H1 (cell line): ENCODE results near the gene GPC6. TPM values are rescaled to one million over a fixed set of nuclear protein-coding genes. Genes with fewer than 3 reads are reported as not detected.

ENCODE experiments used
- CTCF ChIA-PET: fragments of 300-600 bp; sonication (Branson Sonifier 250); formaldehyde crosslinking; loops from one replicate; lab custom pipeline; 2021; ENCODE audit not compliant: partially characterized antibody; lab: Charles Lee
- POLR2A ChIA-PET: fragments of 300-600 bp; sonication (Branson Sonifier 250); formaldehyde crosslinking; loops from one replicate; lab custom pipeline; 2021; ENCODE audit warnings: inconsistent platforms; ENCODE audit not compliant: partially characterized antibody; lab: Charles Lee
- DNase-seq, 2 experiments: peaks; one replicate each; pipeline versions ENCODE4 v3.0.0 to v3.0.0-alpha.2; 2010 to 2022; ENCODE audit warnings: low spot score in 2 of 2, low read depth in 1 of 2, mixed read lengths in 1 of 2
- FAIRE-seq: peaks from 2 replicates; lab custom pipeline; 2011; peaks lifted over from hg19 to GRCh38; lab: Jason Lieb, UNC
- H2AFZ ChIP-seq: 2 replicates; pipeline ENCODE4 v1.8.1; 2012; ENCODE audit warnings: low read length, inconsistent platforms
- H2AK5ac ChIP-seq: 2 replicates; pipeline ENCODE4 v1.6.1; 2013; ENCODE audit warnings: low read depth, low read length
- H2BK120ac ChIP-seq: replicated peaks from 2 replicates; pipeline ENCODE3; 2013; ENCODE audit warnings: low read depth, low read length, inconsistent platforms
- H2BK12ac ChIP-seq: 2 replicates; pipeline ENCODE4 v1.6.1; 2013; ENCODE audit warnings: low read depth, low read length
- H2BK15ac ChIP-seq: 2 replicates; pipeline ENCODE4 v1.6.1; 2013; ENCODE audit warnings: low read length
- H2BK20ac ChIP-seq: 2 replicates; pipeline ENCODE4 v1.6.1; 2013; ENCODE audit warnings: low read length
- H2BK5ac ChIP-seq: 2 replicates; pipeline ENCODE4 v1.6.1; 2013; ENCODE audit warnings: low read depth, low read length
- H3K14ac ChIP-seq: 2 replicates; pipeline ENCODE4 v1.6.1; 2013; ENCODE audit warnings: inconsistent platforms; ENCODE audit not compliant: insufficient read length
- H3K18ac ChIP-seq: 2 replicates; pipeline ENCODE4 v1.6.1; 2013; ENCODE audit warnings: low read length; ENCODE audit errors: extremely low read depth
- H3K23ac ChIP-seq: 2 replicates; pipeline ENCODE4 v1.6.1; 2013; ENCODE audit warnings: inconsistent platforms; ENCODE audit not compliant: insufficient read length
- H3K23me2 ChIP-seq: 2 replicates; pipeline ENCODE4 v1.6.1; 2013; ENCODE audit warnings: low read depth, low read length
- H3K27ac ChIP-seq: 2 replicates; pipeline ENCODE4 v1.6.1; 2011; ENCODE audit warnings: low read depth, low read length, inconsistent platforms
- H3K27me3 ChIP-seq, 4 experiments: replicated peaks in 1 of 4; 1 replicate in 1 of 4; 2 replicates in 3 of 4; pipeline versions ENCODE4 v1.6.1 to v1.8.1; 2011 to 2013; ENCODE audit warnings: low read length in 3 of 4, mild to moderate bottlenecking in 3 of 4, inconsistent platforms in 2 of 4, mixed read lengths in 2 of 4, moderate library complexity in 1 of 4; ENCODE audit not compliant: control insufficient read depth in 3 of 4, insufficient read depth in 3 of 4; ENCODE audit errors: extremely low read depth in 1 of 4
- H3K36me3 ChIP-seq, 4 experiments: 2 replicates each; pipeline versions ENCODE4 v1.6.1 to v1.8.1; 2011 to 2013; ENCODE audit warnings: mild to moderate bottlenecking in 4 of 4, low read length in 3 of 4, moderate library complexity in 2 of 4, control low read depth in 1 of 4, inconsistent platforms in 1 of 4; ENCODE audit not compliant: insufficient read depth in 4 of 4, control insufficient read depth in 2 of 4
- H3K4ac ChIP-seq: replicated peaks from 2 replicates; pipeline ENCODE3; 2013; ENCODE audit warnings: low read length, low read depth, mixed read lengths, inconsistent platforms; ENCODE audit not compliant: insufficient read length
- H3K4me1 ChIP-seq, 4 experiments: replicated peaks in 1 of 4; 1 replicate in 1 of 4; 2 replicates in 3 of 4; pipeline versions ENCODE4 v1.6.1 to v1.8.1; 2011 to 2013; ENCODE audit warnings: low read length in 3 of 4, inconsistent platforms in 2 of 4, mixed read lengths in 1 of 4; ENCODE audit not compliant: insufficient read depth in 4 of 4, control insufficient read depth in 3 of 4
- H3K4me2 ChIP-seq, 2 experiments: 2 replicates each; pipeline versions ENCODE4 v1.6.1 to v1.8.1; 2011 to 2013; ENCODE audit warnings: low read depth in 2 of 2, low read length in 2 of 2, control low read depth in 1 of 2, inconsistent platforms in 1 of 2, mild to moderate bottlenecking in 1 of 2; ENCODE audit not compliant: insufficient read depth in 1 of 2
- H3K4me3 ChIP-seq, 4 experiments: fragments of 200-600, 300-600 bp in 1 of 4; sonication (generic), shearing (Covaris generic), sonication (Bioruptor Twin) in 1 of 4; 2 replicates each; pipeline versions ENCODE4 v1.5.1 to v1.8.1; 2011 to 2016; ENCODE audit warnings: low read length in 4 of 4, low read depth in 3 of 4, control low read depth in 2 of 4, inconsistent platforms in 2 of 4, mild to moderate bottlenecking in 2 of 4, mixed read lengths in 1 of 4, moderate library complexity in 1 of 4; ENCODE audit not compliant: insufficient read depth in 2 of 4; ENCODE audit errors: extremely low read depth in 1 of 4
- H3K56ac ChIP-seq: replicated peaks from 2 replicates; pipeline ENCODE3; 2013; ENCODE audit warnings: low read depth, mild to moderate bottlenecking, mixed read lengths, low read length, inconsistent platforms; ENCODE audit not compliant: insufficient read length
- H3K79me1 ChIP-seq: 2 replicates; pipeline ENCODE4 v1.6.1; 2013; ENCODE audit warnings: low read depth, low read length, control low read depth
- H3K79me2 ChIP-seq, 2 experiments: 2 replicates each; pipeline versions ENCODE4 v1.6.1 to v1.8.1; 2012 to 2013; ENCODE audit warnings: low read length in 2 of 2, mild to moderate bottlenecking in 2 of 2, inconsistent platforms in 1 of 2; ENCODE audit not compliant: insufficient read depth in 2 of 2, control insufficient read depth in 1 of 2
- H3K9ac ChIP-seq, 4 experiments: replicated peaks in 1 of 4; 1 replicate in 1 of 4; 2 replicates in 3 of 4; pipeline versions ENCODE4 v1.6.1 to v1.8.1; 2011 to 2013; ENCODE audit warnings: low read depth in 3 of 4, low read length in 3 of 4, control low read depth in 2 of 4, mild to moderate bottlenecking in 2 of 4, moderate library complexity in 2 of 4, inconsistent platforms in 1 of 4; ENCODE audit errors: extremely low read depth in 1 of 4
- H3K9me3 ChIP-seq, 2 experiments: 2 replicates each; pipeline versions ENCODE4 v1.6.1 to v1.8.1; 2012 to 2013; ENCODE audit warnings: mild to moderate bottlenecking in 2 of 2, moderate library complexity in 2 of 2, control low read depth in 1 of 2, inconsistent platforms in 1 of 2, low read depth in 1 of 2, low read length in 1 of 2, mixed read lengths in 1 of 2; ENCODE audit not compliant: insufficient read depth in 2 of 2
- H4K20me1 ChIP-seq, 2 experiments: replicated peaks in 1 of 2; 2 replicates each; pipeline versions ENCODE3 to v1.8.1; 2011 to 2013; ENCODE audit warnings: inconsistent platforms in 2 of 2, low read length in 2 of 2, mild to moderate bottlenecking in 1 of 2; ENCODE audit not compliant: insufficient read depth in 2 of 2, control insufficient read depth in 1 of 2
- H4K5ac ChIP-seq: 2 replicates; pipeline ENCODE4 v1.6.1; 2013; ENCODE audit warnings: low read length, low read depth, mixed read lengths, inconsistent platforms; ENCODE audit not compliant: insufficient read length
- H4K8ac ChIP-seq: 2 replicates; pipeline ENCODE4 v1.8.0; 2013; ENCODE audit warnings: mild to moderate bottlenecking, moderate library complexity, low read length, inconsistent platforms; ENCODE audit not compliant: insufficient read depth; ENCODE audit errors: extremely low read depth
- H4K91ac ChIP-seq: replicated peaks from 2 replicates; pipeline ENCODE3; 2013; ENCODE audit warnings: low read length, mixed read lengths, inconsistent platforms; ENCODE audit not compliant: insufficient read length
- EZH2 ChIP-seq: fragments of 200-600 bp; sonication (generic); IDR thresholded peaks from 2 replicates; pipeline ENCODE4 v1.7.1; 2012; ENCODE audit warnings: low read depth, mild to moderate bottlenecking, moderate library complexity, low read length, inconsistent platforms; ENCODE audit not compliant: severe bottlenecking
- POU5F1 ChIP-seq: IDR thresholded peaks from 2 replicates; pipeline ENCODE4 v1.6.1; 2011; ENCODE audit warnings: low read depth, mild to moderate bottlenecking, low read length, moderate library complexity
- RAD21 ChIP-seq, 2 experiments: IDR thresholded peaks in 1 of 2; conservative IDR thresholded peaks in 1 of 2; 2 replicates each; pipeline ENCODE4 v1.6.1; 2011; ENCODE audit warnings: low read depth in 2 of 2, low read length in 2 of 2, improper control_type of control experiment in 1 of 2, inconsistent platforms in 1 of 2, mild to moderate bottlenecking in 1 of 2, moderate library complexity in 1 of 2
- TCF12 ChIP-seq: IDR thresholded peaks from 2 replicates; pipeline ENCODE4 v1.6.1; 2011; ENCODE audit warnings: low read depth, mild to moderate bottlenecking, low read length
- WGBS, 2 experiments: shearing (Covaris generic) in 1 of 2; methylation state at CpG; one replicate each; pipeline versions ENCODE4 v1.1.6 to v1.1.7; 2013 to 2015; ENCODE audit warnings: low lambda C conversion rate in 2 of 2, mixed read lengths in 2 of 2, inconsistent platforms in 1 of 2, low coverage in 1 of 2, missing lambda C conversion rate in 1 of 2; ENCODE audit not compliant: insufficient replicate concordance in 2 of 2, insufficient coverage in 1 of 2, insufficient read length in 1 of 2; ENCODE audit errors: extremely low coverage in 1 of 2, missing lambda C conversion rate in 1 of 2; 5-methylcytosine and 5-hydroxymethylcytosine counted together
- polyA plus RNA-seq, 7 experiments: library from polyadenylated mRNA; depleted of rRNA in 3 of 7; stranded (reverse) in 5 of 7; unstranded in 2 of 7; fragments of >200 nt in 5 of 7; fragments of 200-250 nt in 2 of 7; gene quantifications; 1 replicate in 5 of 7; 2 replicates in 1 of 7; 4 replicates in 1 of 7; pipeline versions ENCODE4 v1.2.1 to v1.2.3, GENCODE V29; 2011 to 2013; ENCODE audit warnings: missing spikeins in 2 of 7, mixed read lengths in 2 of 7
- total RNA-seq: library from RNA; stranded (reverse); fragmentation: NEBNext Ultra II Directional; extraction: Animal tissue kit (Norgen Biotek cat#: 25700); gene quantifications from 2 replicates; pipeline ENCODE4 v1.2.1, GENCODE V29; 2021
- TF ChIP-seq, protein P1 (sequence below): IDR thresholded peaks from 2 replicates; pipeline ENCODE4 v1.6.1; 2011; ENCODE audit warnings: low read length, improper control_type of control experiment
- TF ChIP-seq, protein P2 (sequence below): IDR thresholded peaks from 2 replicates; pipeline ENCODE4 v1.6.1; 2012; ENCODE audit warnings: inconsistent platforms

The GPC6 gene
- total and polyA plus RNA-seq, 2 of the 8 experiments (the other 6 are each of a cell fraction or from before 2014, with no cell fraction given) = 5.4 to 12.0 TPM

DNA sequence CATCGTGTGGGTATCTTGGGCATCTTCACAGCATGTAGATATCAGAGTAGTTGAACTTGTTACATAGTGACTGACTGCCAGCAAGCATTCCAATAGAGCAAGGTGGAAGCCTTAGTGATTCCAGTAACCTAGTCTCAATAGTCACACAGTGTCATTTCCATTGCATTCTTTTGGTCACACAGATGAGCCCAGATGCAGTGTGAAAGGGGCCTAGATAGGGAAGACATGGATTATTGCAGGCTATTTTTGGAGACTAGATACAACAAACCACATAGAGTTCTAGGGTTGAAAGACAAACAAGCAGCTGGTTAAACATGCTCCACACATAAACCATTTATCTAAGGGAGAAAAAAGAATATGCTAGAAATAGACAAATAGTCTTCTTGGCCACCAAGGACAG, 699.4 kb downstream of the GPC6 start:
- no peak overlapping the region for H3K56ac ChIP-seq
- TF ChIP-seq, protein P1, sequence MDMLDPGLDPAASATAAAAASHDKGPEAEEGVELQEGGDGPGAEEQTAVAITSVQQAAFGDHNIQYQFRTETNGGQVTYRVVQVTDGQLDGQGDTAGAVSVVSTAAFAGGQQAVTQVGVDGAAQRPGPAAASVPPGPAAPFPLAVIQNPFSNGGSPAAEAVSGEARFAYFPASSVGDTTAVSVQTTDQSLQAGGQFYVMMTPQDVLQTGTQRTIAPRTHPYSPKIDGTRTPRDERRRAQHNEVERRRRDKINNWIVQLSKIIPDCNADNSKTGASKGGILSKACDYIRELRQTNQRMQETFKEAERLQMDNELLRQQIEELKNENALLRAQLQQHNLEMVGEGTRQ = no peak
- TF ChIP-seq TCF12 (no peak), POU5F1 (no peak), EZH2 (no peak), RAD21 (IDR thresholded peaks at IDR 0.05 in 1 of 2, conservative IDR thresholded peaks at IDR 0.05 in 1 of 2; ENCODE audit: low read depth in 2 of 2, low read length in 2 of 2) (no peak)
- TF ChIP-seq, protein P2, sequence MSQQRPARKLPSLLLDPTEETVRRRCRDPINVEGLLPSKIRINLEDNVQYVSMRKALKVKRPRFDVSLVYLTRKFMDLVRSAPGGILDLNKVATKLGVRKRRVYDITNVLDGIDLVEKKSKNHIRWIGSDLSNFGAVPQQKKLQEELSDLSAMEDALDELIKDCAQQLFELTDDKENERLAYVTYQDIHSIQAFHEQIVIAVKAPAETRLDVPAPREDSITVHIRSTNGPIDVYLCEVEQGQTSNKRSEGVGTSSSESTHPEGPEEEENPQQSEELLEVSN = no peak
- TF ChIP-seq, all 59 proteins: peak for 0
- Histone ChIP-seq H3K36me3 (no peaks in the 10 kb centered on the region), H2AK5ac (no peak overlapping the region), H2AFZ (no peak overlapping the region), H4K5ac (no peak overlapping the region), H3K23me2 (no peaks in the 10 kb centered on the region), H3K9me3 (no peaks in the 10 kb centered on the region), H3K4ac (no peak overlapping the region), H2BK20ac (no peak overlapping the region), H3K27me3 (no peaks in the 10 kb centered on the region), H3K4me1 (no peaks in the 10 kb centered on the region), H3K4me2 (no peak overlapping the region), H2BK12ac (no peak overlapping the region), H4K91ac (no peak overlapping the region), H3K14ac (no peak overlapping the region), H3K79me2 (no peaks in the 10 kb centered on the region), H4K20me1 (no peaks in the 10 kb centered on the region), H3K4me3 (no peak overlapping the region), H2BK120ac (no peak overlapping the region), H3K9ac (no peak overlapping the region), H3K23ac (no peak overlapping the region), H2BK15ac (no peak overlapping the region), H3K18ac (no peak overlapping the region), H4K8ac (no peak overlapping the region), H3K79me1 (no peaks in the 10 kb centered on the region), H3K27ac (no peak overlapping the region), H2BK5ac (no peak overlapping the region)
- DNase-seq (no peak), FAIRE-seq (no peak)
- ChIA-PET POLR2A (no interaction called here), CTCF (interaction anchor here (1.3 kb wide), 1 partner anchor 266 kb away, joined by 3 read pairs; no protein-coding TSS in a partner anchor)
- 92% methylated on average over 1 of the region's 1 CpG; no CpG with 5 or more reads in 1 of the 2 experiments for WGBS, 2 experiments
